HEK293 (cell line): ENCODE results near the gene SPEG.

ENCODE experiments used
- GLIS2 ChIP-seq: fragments of 450-650 bp; formaldehyde crosslinking; IDR thresholded peaks from 2 replicates; pipeline ENCODE4 v1.5.1; 2016; ENCODE audit warnings: missing biosample characterization, missing genetic modification characterization
- KLF16 ChIP-seq: fragments of 450-650 bp; formaldehyde crosslinking; IDR thresholded peaks from 2 replicates; pipeline ENCODE4 v1.5.1; 2017; ENCODE audit warnings: missing biosample characterization, missing genetic modification characterization
- KLF9 ChIP-seq: fragments of 450-650 bp; formaldehyde crosslinking; IDR thresholded peaks from 2 replicates; pipeline ENCODE4 v1.5.1; 2016; ENCODE audit warnings: missing biosample characterization, missing genetic modification characterization, low read depth
- MYNN ChIP-seq: fragments of 450-650 bp; formaldehyde crosslinking; IDR thresholded peaks from 2 replicates; pipeline ENCODE4 v1.5.1; 2016; ENCODE audit warnings: missing biosample characterization, missing genetic modification characterization, borderline replicate concordance
- OSR2 ChIP-seq: fragments of 450-650 bp; formaldehyde crosslinking; IDR thresholded peaks from 2 replicates; pipeline ENCODE4 v1.5.1; 2016; ENCODE audit warnings: missing biosample characterization, missing genetic modification characterization
- PRDM2 ChIP-seq: fragments of 450-650 bp; formaldehyde crosslinking; IDR thresholded peaks from 2 replicates; pipeline ENCODE4 v1.5.1; 2016; ENCODE audit warnings: missing biosample characterization, missing genetic modification characterization, borderline replicate concordance
- SCRT2 ChIP-seq: fragments of 450-650 bp; formaldehyde crosslinking; IDR thresholded peaks from 2 replicates; pipeline ENCODE4 v1.5.1; 2016; ENCODE audit warnings: missing biosample characterization, missing genetic modification characterization
- SP2 ChIP-seq: fragments of 450-650 bp; formaldehyde crosslinking; IDR thresholded peaks from 2 replicates; pipeline ENCODE4 v1.5.1; 2016; ENCODE audit warnings: missing biosample characterization, missing genetic modification characterization
- SP3 ChIP-seq: fragments of 450-650 bp; formaldehyde crosslinking; IDR thresholded peaks from 2 replicates; pipeline ENCODE4 v1.5.1; 2016; ENCODE audit warnings: missing biosample characterization, missing genetic modification characterization
- ZBTB20 ChIP-seq: fragments of 450-650 bp; formaldehyde crosslinking; IDR thresholded peaks from 2 replicates; pipeline ENCODE4 v1.5.1; 2016; ENCODE audit warnings: missing biosample characterization, missing genetic modification characterization
- ZBTB48 ChIP-seq: fragments of 450-650 bp; formaldehyde crosslinking; IDR thresholded peaks from 2 replicates; pipeline ENCODE4 v1.5.1; 2016; ENCODE audit warnings: missing biosample characterization, missing genetic modification characterization
- ZEB2 ChIP-seq: fragments of 450-650 bp; formaldehyde crosslinking; IDR thresholded peaks from 2 replicates; pipeline ENCODE4 v1.5.1; 2016; ENCODE audit warnings: missing biosample characterization, missing genetic modification characterization
- ZNF133 ChIP-seq: fragments of 450-650 bp; formaldehyde crosslinking; IDR thresholded peaks from 2 replicates; pipeline ENCODE4 v1.5.1; 2016; ENCODE audit warnings: missing biosample characterization, missing genetic modification characterization
- ZNF24 ChIP-seq: fragments of 450-650 bp; formaldehyde crosslinking; IDR thresholded peaks from 2 replicates; pipeline ENCODE4 v1.5.1; 2016; ENCODE audit warnings: missing biosample characterization, missing genetic modification characterization
- ZNF391 ChIP-seq: fragments of 450-650 bp; formaldehyde crosslinking; IDR thresholded peaks from 2 replicates; pipeline ENCODE4 v1.5.1; 2016; ENCODE audit warnings: low read depth, missing biosample characterization, missing genetic modification characterization, borderline replicate concordance
- ZNF501 ChIP-seq: fragments of 450-650 bp; formaldehyde crosslinking; IDR thresholded peaks from 2 replicates; pipeline ENCODE4 v1.5.1; 2016; ENCODE audit warnings: missing biosample characterization, missing genetic modification characterization
- ZNF580 ChIP-seq: fragments of 450-650 bp; formaldehyde crosslinking; IDR thresholded peaks from 2 replicates; pipeline ENCODE4 v1.5.1; 2016; ENCODE audit warnings: missing biosample characterization, missing genetic modification characterization
- ZNF610 ChIP-seq: fragments of 450-650 bp; formaldehyde crosslinking; IDR thresholded peaks from 2 replicates; pipeline ENCODE4 v1.5.1; 2016; ENCODE audit warnings: missing biosample characterization, missing genetic modification characterization, borderline replicate concordance
- ZNF654 ChIP-seq: fragments of 450-650 bp; formaldehyde crosslinking; IDR thresholded peaks from 2 replicates; pipeline ENCODE4 v1.5.1; 2016; ENCODE audit warnings: low read depth, missing biosample characterization, missing genetic modification characterization
- ZNF660 ChIP-seq: fragments of 450-650 bp; IDR thresholded peaks from 2 replicates; pipeline ENCODE4 v1.5.1; 2018; ENCODE audit warnings: missing biosample characterization, mild to moderate bottlenecking, missing genetic modification characterization
- ZXDB ChIP-seq: fragments of 450-650 bp; formaldehyde crosslinking; IDR thresholded peaks from 2 replicates; pipeline ENCODE4 v1.5.1; 2016; ENCODE audit warnings: missing biosample characterization, missing genetic modification characterization
- TF ChIP-seq, protein P1 (sequence below): fragments of 450-650 bp; formaldehyde crosslinking; IDR thresholded peaks from 2 replicates; pipeline ENCODE4 v1.5.1; 2016; ENCODE audit warnings: missing biosample characterization, missing genetic modification characterization
- TF ChIP-seq, protein P2 (sequence below): fragments of 450-650 bp; formaldehyde crosslinking; IDR thresholded peaks from 2 replicates; pipeline ENCODE4 v1.5.1; 2016; ENCODE audit warnings: missing biosample characterization, missing genetic modification characterization
- TF ChIP-seq, protein P3 (sequence below): fragments of 450-650 bp; formaldehyde crosslinking; IDR thresholded peaks from 2 replicates; pipeline ENCODE4 v1.5.1; 2016; ENCODE audit warnings: missing biosample characterization, missing genetic modification characterization
- TF ChIP-seq, protein P4 (sequence below): fragments of 450-650 bp; formaldehyde crosslinking; IDR thresholded peaks from 2 replicates; pipeline ENCODE4 v1.5.1; 2017; ENCODE audit warnings: missing biosample characterization, missing genetic modification characterization

Gene SPEG

GRCh38 chr2:219541611-219542180 is 107.1 kb downstream of the SPEG start (continued):
- TF ChIP-seq OSR2 (tag by site-specific recombination) (peak; percentile 35), ZBTB48 (tag by site-specific recombination) (peak; percentile 28; the same call in 1 of the 2 replicates), ZNF24 (0 out of 2 replicates have a peak, but pooled peaks have one; percentile 50), MYNN (tag by site-specific recombination) (no peak), SP3 (peak; percentile 35; the same call in 1 of the 2 replicates), ZNF391 (peak; percentile 83; the same call in 1 of the 2 replicates), ZNF654 (peak; percentile 61), ZNF133 (tag by site-specific recombination) (no peak), ZXDB (tag by site-specific recombination) (peak; percentile 99), KLF16 (tag by site-specific recombination) (peak; percentile 74; the same call in 1 of the 2 replicates), GLIS2 (tag by site-specific recombination) (peak; percentile 61; the same call in 1 of the 2 replicates), ZNF501 (peak; percentile 96), SCRT2 (tag by site-specific recombination) (peak; percentile 51; the same call in 1 of the 2 replicates), ZNF580 (tag by site-specific recombination) (peak; percentile 45; the same call in 1 of the 2 replicates), ZNF610 (tag by site-specific recombination) (peak; percentile 30; the same call in 1 of the 2 replicates), ZEB2 (tag by site-specific recombination) (peak; percentile 96), KLF9 (peak; percentile 51; the same call in 1 of the 2 replicates), ZBTB20 (tag by site-specific recombination) (peak; percentile 51; the same call in 1 of the 2 replicates), ZNF660 (tag by site-specific recombination) (no peak), PRDM2 (tag by site-specific recombination) (peak; percentile 70; the same call in 1 of the 2 replicates), SP2 (peak; percentile 63)
- TF ChIP-seq, protein P1, sequence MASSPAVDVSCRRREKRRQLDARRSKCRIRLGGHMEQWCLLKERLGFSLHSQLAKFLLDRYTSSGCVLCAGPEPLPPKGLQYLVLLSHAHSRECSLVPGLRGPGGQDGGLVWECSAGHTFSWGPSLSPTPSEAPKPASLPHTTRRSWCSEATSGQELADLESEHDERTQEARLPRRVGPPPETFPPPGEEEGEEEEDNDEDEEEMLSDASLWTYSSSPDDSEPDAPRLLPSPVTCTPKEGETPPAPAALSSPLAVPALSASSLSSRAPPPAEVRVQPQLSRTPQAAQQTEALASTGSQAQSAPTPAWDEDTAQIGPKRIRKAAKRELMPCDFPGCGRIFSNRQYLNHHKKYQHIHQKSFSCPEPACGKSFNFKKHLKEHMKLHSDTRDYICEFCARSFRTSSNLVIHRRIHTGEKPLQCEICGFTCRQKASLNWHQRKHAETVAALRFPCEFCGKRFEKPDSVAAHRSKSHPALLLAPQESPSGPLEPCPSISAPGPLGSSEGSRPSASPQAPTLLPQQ (tag by site-specific recombination): peak; percentile 99
- TF ChIP-seq, protein P2, sequence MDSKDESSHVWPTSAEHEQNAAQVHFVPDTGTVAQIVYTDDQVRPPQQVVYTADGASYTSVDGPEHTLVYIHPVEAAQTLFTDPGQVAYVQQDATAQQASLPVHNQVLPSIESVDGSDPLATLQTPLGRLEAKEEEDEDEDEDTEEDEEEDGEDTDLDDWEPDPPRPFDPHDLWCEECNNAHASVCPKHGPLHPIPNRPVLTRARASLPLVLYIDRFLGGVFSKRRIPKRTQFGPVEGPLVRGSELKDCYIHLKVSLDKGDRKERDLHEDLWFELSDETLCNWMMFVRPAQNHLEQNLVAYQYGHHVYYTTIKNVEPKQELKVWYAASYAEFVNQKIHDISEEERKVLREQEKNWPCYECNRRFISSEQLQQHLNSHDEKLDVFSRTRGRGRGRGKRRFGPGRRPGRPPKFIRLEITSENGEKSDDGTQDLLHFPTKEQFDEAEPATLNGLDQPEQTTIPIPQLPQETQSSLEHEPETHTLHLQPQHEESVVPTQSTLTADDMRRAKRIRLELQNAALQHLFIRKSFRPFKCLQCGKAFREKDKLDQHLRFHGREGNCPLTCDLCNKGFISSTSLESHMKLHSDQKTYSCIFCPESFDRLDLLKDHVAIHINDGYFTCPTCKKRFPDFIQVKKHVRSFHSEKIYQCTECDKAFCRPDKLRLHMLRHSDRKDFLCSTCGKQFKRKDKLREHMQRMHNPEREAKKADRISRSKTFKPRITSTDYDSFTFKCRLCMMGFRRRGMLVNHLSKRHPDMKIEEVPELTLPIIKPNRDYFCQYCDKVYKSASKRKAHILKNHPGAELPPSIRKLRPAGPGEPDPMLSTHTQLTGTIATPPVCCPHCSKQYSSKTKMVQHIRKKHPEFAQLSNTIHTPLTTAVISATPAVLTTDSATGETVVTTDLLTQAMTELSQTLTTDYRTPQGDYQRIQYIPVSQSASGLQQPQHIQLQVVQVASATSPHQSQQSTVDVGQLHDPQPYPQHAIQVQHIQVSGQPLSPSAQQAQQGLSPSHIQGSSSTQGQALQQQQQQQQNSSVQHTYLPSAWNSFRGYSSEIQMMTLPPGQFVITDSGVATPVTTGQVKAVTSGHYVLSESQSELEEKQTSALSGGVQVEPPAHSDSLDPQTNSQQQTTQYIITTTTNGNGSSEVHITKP (tag by site-specific recombination): peak; percentile 84
- TF ChIP-seq, protein P3, sequence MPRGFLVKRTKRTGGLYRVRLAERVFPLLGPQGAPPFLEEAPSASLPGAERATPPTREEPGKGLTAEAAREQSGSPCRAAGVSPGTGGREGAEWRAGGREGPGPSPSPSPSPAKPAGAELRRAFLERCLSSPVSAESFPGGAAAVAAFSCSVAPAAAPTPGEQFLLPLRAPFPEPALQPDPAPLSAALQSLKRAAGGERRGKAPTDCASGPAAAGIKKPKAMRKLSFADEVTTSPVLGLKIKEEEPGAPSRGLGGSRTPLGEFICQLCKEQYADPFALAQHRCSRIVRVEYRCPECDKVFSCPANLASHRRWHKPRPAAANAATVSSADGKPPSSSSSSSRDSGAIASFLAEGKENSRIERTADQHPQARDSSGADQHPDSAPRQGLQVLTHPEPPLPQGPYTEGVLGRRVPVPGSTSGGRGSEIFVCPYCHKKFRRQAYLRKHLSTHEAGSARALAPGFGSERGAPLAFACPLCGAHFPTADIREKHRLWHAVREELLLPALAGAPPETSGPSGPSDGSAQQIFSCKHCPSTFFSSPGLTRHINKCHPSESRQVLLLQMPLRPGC (tag by site-specific recombination): no peak
- TF ChIP-seq, protein P4, sequence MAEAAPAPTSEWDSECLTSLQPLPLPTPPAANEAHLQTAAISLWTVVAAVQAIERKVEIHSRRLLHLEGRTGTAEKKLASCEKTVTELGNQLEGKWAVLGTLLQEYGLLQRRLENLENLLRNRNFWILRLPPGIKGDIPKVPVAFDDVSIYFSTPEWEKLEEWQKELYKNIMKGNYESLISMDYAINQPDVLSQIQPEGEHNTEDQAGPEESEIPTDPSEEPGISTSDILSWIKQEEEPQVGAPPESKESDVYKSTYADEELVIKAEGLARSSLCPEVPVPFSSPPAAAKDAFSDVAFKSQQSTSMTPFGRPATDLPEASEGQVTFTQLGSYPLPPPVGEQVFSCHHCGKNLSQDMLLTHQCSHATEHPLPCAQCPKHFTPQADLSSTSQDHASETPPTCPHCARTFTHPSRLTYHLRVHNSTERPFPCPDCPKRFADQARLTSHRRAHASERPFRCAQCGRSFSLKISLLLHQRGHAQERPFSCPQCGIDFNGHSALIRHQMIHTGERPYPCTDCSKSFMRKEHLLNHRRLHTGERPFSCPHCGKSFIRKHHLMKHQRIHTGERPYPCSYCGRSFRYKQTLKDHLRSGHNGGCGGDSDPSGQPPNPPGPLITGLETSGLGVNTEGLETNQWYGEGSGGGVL (tag by site-specific recombination): no peak
